ENCODE results near the gene C1R.
"Not testable (repeated sequence)": the region's sequence is repeated elsewhere in the genome, so short reads cannot be mapped to it uniquely, and the experiment has no call there.

Gene C1R

GRCh38 chr12:7065073-7065623 is 27.1 kb downstream of the C1R start:
- no peak for DNase-seq

- DNase-seq, result no peak
Observed at GRCh38 chr12:7064516-7064915, 27.7 kb downstream of the C1R start.

GRCh38 chr12:7061596-7061995 is 30.6 kb downstream of the C1R start:
- DNase-seq, result no peak

- DNase-seq, result no peak
Observed at GRCh38 chr12:7061138-7061537, 31.1 kb downstream of the C1R start.

GRCh38 chr12:7060353-7060954 is 31.8 kb downstream of the C1R start, which contains the start of gene C1S:
TSS of gene C1S (plus strand) at chr12:7060718. CDS start at chr12:7061913, 1,195 bp downstream.
- no peak for DNase-seq

- DNase-seq, result no peak
Observed at GRCh38 chr12:7059780-7060179, 32.5 kb downstream of the C1R start.

- DNase-seq, result no peak
Observed at GRCh38 chr12:7058850-7059395, 33.3 kb downstream of the C1R start.

GRCh38 chr12:7058163-7058845 is 33.9 kb downstream of the C1R start:
- DNase-seq, result no peak

GRCh38 chr12:7055736-7056135 is 36.5 kb downstream of the C1R start:
- not testable (repeated sequence) for DNase-seq

- DNase-seq, result no peak
Observed at GRCh38 chr12:7054925-7055324, 37.3 kb downstream of the C1R start.

- DNase-seq, result not testable (repeated sequence)
Observed at GRCh38 chr12:7049973-7050372, 42.3 kb downstream of the C1R start.

GRCh38 chr12:7049445-7049951 is 42.7 kb downstream of the C1R start:
- not testable (repeated sequence) for DNase-seq

- no peak for DNase-seq
Observed at GRCh38 chr12:7047306-7047705, 44.9 kb downstream of the C1R start.

GRCh38 chr12:7046383-7047105 is 45.7 kb downstream of the C1R start:
- no peak for DNase-seq

- DNase-seq, result no peak
Observed at GRCh38 chr12:7045913-7046312, 46.3 kb downstream of the C1R start.

- DNase-seq, result no peak
Observed at GRCh38 chr12:7042842-7043241, 49.4 kb downstream of the C1R start.

- no peak for DNase-seq
Observed at GRCh38 chr12:7039403-7039802, 52.8 kb downstream of the C1R start.

GRCh38 chr12:7038591-7038990 is 53.7 kb downstream of the C1R start:
- DNase-seq, result no peak

GRCh38 chr12:7037411-7037810 is 54.8 kb downstream of the C1R start:
- not testable (repeated sequence) for DNase-seq

- DNase-seq, result no peak
Observed at GRCh38 chr12:7035463-7035862, 56.8 kb downstream of the C1R start.

GRCh38 chr12:7034464-7034863 is 57.8 kb downstream of the C1R start:
- DNase-seq, result no peak

GRCh38 chr12:7032990-7033389 is 59.3 kb downstream of the C1R start:
- no peak for DNase-seq

- no peak for DNase-seq
Observed at GRCh38 chr12:7031306-7031705, 60.9 kb downstream of the C1R start.

Measured in DMS153 (cell line).